Measurements from ENCODE around the gene CIDEB. TPM values are rescaled to one million over a fixed set of nuclear protein-coding genes. Genes with fewer than 3 reads are reported as not detected.

The CIDEB gene
- total RNA-seq, 1 experiment from 2014 or later = 0.22 TPM

DNA sequence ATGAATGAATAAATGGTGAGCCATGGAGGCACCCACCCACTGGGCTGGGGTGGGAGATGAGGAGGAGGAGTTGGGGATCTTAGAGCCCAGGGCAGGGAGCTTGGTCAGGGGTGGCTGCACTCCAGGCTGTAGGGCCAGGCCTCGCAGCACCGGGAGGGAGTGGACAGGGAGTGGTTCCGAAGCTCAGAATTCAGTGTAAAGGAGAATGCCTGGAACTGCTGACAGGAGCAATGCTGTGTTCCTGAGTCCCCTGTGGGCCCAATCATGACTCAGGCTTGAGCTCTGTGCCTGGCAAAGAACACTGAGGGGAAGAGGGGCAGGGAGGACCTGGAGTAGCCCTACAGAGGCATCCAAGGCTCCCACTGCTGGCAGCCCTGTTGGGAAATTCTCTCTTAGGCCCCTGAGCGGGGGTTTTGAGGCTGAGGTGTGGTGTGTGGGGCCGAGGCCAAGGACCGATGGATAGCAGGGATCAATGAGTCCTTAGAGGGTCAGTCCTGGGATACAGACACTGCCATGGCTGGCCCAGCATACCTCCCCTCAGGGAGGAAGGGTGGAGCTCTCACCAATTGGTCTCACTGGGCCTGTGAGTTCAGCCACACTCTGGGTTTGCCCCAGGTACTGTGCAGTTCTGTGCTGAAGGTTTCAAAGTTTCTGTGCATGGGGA lies 26.8 kb downstream of the CIDEB start:
- Histone ChIP-seq H4K20me1 (ENCODE audit: insufficient read depth) (no peaks in the 10 kb centered on the region), H3K27ac (ENCODE audit: low read depth, low read length) (no peak overlapping the region), H3K9me2 (ENCODE audit: insufficient read depth) (no peaks in the 10 kb centered on the region), H3K4me1 (ENCODE audit: control insufficient read depth in 1 of 2, insufficient read depth in 2 of 2, low read length in 2 of 2) (no peaks in the 10 kb centered on the region), H2AFZ (ENCODE audit: low read depth, low read length, poor library complexity, severe bottlenecking) (no peak overlapping the region), H3K4me3 (replicated peaks in 1 of 2; ENCODE audit: low read depth in 1 of 2, low read length in 2 of 2) (no peak overlapping the region), H3K36me3 (ENCODE audit: control insufficient read depth in 1 of 2, insufficient read depth in 2 of 2, low read length in 2 of 2) (no peaks in the 10 kb centered on the region), H3K4me2 (ENCODE audit: low read length) (no peak overlapping the region), H3K9me3 (ENCODE audit: control insufficient read depth in 1 of 2, insufficient read depth in 1 of 2, low read depth in 1 of 2, low read length in 2 of 2) (no peaks in the 10 kb centered on the region), H3K79me2 (ENCODE audit: insufficient read depth, low read length) (no peaks in the 10 kb centered on the region), H3K27me3 (ENCODE audit: insufficient read depth, low read length) (no peaks in the 10 kb centered on the region), H3K9ac (ENCODE audit: low read length) (no peak overlapping the region)
- intact Hi-C loops (cut with micrococcal nuclease) = no loop called here
- POLR2A ChIA-PET = interaction anchor here (2.3 kb wide), 1 partner anchor 10 kb away, joined by 7 read pairs; the partner anchor contains the start of gene RABGGTA
- RAD21 ChIA-PET (ENCODE audit: low non-redundant PET in 1 of 2, low total read pairs in 2 of 2, uncharacterized antibody in 2 of 2, unreplicated experiment in 2 of 2) = no interaction called here
- ATAC-seq (no peak), DNase-seq (ENCODE audit: low read depth, low spot score) (no peak)
- CTCF ChIA-PET = interaction anchor here (1.4 to 2.2 kb wide), 2 partner anchors 10 to 17 kb away, joined by 3 to 12 read pairs; partner anchors contain the start of gene RABGGTA
- BruUV-seq (replicated peaks) = no TSS peak
- TF ChIP-seq FOSL1 (IDR thresholded peaks at IDR 0.05; ENCODE audit: low read depth) (no peak), TCF7L2 (IDR thresholded peaks at IDR 0.05; ENCODE audit: borderline replicate concordance, extremely low read depth, insufficient read depth, insufficient read length) (no peak), CBX3 (IDR thresholded peaks at IDR 0.05; ENCODE audit: low read depth) (no peak), POLR2AphosphoS5 (IDR thresholded peaks at IDR 0.05; ENCODE audit: low read depth, low read length) (no peak), ZFX (IDR thresholded peaks at IDR 0.05) (no peak)
- TF ChIP-seq, protein P1, sequence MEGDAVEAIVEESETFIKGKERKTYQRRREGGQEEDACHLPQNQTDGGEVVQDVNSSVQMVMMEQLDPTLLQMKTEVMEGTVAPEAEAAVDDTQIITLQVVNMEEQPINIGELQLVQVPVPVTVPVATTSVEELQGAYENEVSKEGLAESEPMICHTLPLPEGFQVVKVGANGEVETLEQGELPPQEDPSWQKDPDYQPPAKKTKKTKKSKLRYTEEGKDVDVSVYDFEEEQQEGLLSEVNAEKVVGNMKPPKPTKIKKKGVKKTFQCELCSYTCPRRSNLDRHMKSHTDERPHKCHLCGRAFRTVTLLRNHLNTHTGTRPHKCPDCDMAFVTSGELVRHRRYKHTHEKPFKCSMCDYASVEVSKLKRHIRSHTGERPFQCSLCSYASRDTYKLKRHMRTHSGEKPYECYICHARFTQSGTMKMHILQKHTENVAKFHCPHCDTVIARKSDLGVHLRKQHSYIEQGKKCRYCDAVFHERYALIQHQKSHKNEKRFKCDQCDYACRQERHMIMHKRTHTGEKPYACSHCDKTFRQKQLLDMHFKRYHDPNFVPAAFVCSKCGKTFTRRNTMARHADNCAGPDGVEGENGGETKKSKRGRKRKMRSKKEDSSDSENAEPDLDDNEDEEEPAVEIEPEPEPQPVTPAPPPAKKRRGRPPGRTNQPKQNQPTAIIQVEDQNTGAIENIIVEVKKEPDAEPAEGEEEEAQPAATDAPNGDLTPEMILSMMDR (IDR thresholded peaks at IDR 0.05 in 2 of 3, conservative IDR thresholded peaks at IDR 0.05 in 1 of 3; ENCODE audit: borderline replicate concordance in 1 of 3, insufficient read depth in 1 of 3, low read depth in 2 of 3, low read length in 2 of 3) = no peak
- TF ChIP-seq, protein P2, sequence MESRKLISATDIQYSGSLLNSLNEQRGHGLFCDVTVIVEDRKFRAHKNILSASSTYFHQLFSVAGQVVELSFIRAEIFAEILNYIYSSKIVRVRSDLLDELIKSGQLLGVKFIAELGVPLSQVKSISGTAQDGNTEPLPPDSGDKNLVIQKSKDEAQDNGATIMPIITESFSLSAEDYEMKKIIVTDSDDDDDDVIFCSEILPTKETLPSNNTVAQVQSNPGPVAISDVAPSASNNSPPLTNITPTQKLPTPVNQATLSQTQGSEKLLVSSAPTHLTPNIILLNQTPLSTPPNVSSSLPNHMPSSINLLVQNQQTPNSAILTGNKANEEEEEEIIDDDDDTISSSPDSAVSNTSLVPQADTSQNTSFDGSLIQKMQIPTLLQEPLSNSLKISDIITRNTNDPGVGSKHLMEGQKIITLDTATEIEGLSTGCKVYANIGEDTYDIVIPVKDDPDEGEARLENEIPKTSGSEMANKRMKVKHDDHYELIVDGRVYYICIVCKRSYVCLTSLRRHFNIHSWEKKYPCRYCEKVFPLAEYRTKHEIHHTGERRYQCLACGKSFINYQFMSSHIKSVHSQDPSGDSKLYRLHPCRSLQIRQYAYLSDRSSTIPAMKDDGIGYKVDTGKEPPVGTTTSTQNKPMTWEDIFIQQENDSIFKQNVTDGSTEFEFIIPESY (IDR thresholded peaks at IDR 0.05; ENCODE audit: extremely low read depth, insufficient replicate concordance, low read length) = no peak

Data from HCT116 (cell line).